NK-92 (cell line): ENCODE data around the gene ARPP21.
"Not testable (repeated sequence)": the region's sequence is repeated elsewhere in the genome, so short reads cannot be mapped to it uniquely, and the experiment has no call there.

Experiments used
- DNase-seq: peaks from one replicate; lab custom pipeline; 2025; ENCODE audit not compliant: unreplicated experiment; lab: John Stamatoyannopoulos, UW

The ARPP21 gene

GRCh38 chr3:35777563-35778554 is 138.5 kb downstream of the ARPP21 start:
- no peak for DNase-seq

GRCh38 chr3:35779611-35780010 is 140.3 kb downstream of the ARPP21 start:
- no peak for DNase-seq

- no peak for DNase-seq
Observed at GRCh38 chr3:35780800-35781199, 141.5 kb downstream of the ARPP21 start.

GRCh38 chr3:35781558-35781957 is 142.2 kb downstream of the ARPP21 start:
- DNase-seq, result no peak

- no peak for DNase-seq
Observed at GRCh38 chr3:35782355-35782754, 143.0 kb downstream of the ARPP21 start.

- DNase-seq, result no peak
Observed at GRCh38 chr3:35784169-35784568, 144.8 kb downstream of the ARPP21 start.

- no peak for DNase-seq
Observed at GRCh38 chr3:35785234-35785888, 146.0 kb downstream of the ARPP21 start.

- DNase-seq, result no peak
Observed at GRCh38 chr3:35787936-35788335, 148.6 kb downstream of the ARPP21 start.

- DNase-seq, result no peak
Observed at GRCh38 chr3:35789042-35789831, 149.9 kb downstream of the ARPP21 start.

GRCh38 chr3:35790764-35791163 is 151.4 kb downstream of the ARPP21 start:
- no peak for DNase-seq

- no peak for DNase-seq
Observed at GRCh38 chr3:35793667-35794066, 154.3 kb downstream of the ARPP21 start.

GRCh38 chr3:35800960-35801459 is 161.7 kb downstream of the ARPP21 start:
- DNase-seq, result no peak

- no peak for DNase-seq
Observed at GRCh38 chr3:35814531-35814930, 175.2 kb downstream of the ARPP21 start.

- DNase-seq, result not testable (repeated sequence)
Observed at GRCh38 chr3:35815796-35816195, 176.5 kb downstream of the ARPP21 start.

GRCh38 chr3:35817216-35817615 is 177.9 kb downstream of the ARPP21 start:
- DNase-seq, result no peak

- DNase-seq, result no peak
Observed at GRCh38 chr3:35832140-35832571, 192.8 kb downstream of the ARPP21 start.
